Measurements from ENCODE around the gene CAMK1D.

GRCh38 chr10:12634621-12634931 lies 285.2 kb downstream of the CAMK1D start:
- TF ChIP-seq CTCF (IDR thresholded peaks at IDR 0.05; ENCODE audit: low read length) (no peak), EZH2 (optimal IDR thresholded peaks at IDR 0.05; ENCODE audit: low read depth, low read length) (no peak)
